ENCODE measurements around the gene BCAS1.

- TF ChIP-seq CTCF (IDR thresholded peaks at IDR 0.05; ENCODE audit: borderline replicate concordance, extremely low read depth, low read length, poor library complexity, severe bottlenecking) (no peak), EZH2 (IDR thresholded peaks at IDR 0.05; ENCODE audit: borderline replicate concordance, low read depth, low read length, severe bottlenecking) (no peak)
Observed at GRCh38 chr20:54075322-54075721, 4.9 kb upstream of the BCAS1 start.

All from DND-41 (cell line).